SK-N-SH (cell line): ENCODE results near the gene MUC20. TPM values are rescaled to one million over a fixed set of nuclear protein-coding genes. Genes with fewer than 3 reads are reported as not detected.

Source experiments
- CTCF ChIA-PET: fragments of 300-600, 350-600 bp; formaldehyde crosslinking; extraction: SDS; loops from one replicate; lab custom pipeline; 2021; lab: Yijun Ruan, JAX
- POLR2A ChIA-PET: fragments of 350-600 bp; sonication (Branson Sonifier 250); formaldehyde crosslinking; extraction: SDS; loops from one replicate; lab custom pipeline; 2020; ENCODE audit warnings: antibody characterized with exemption, inconsistent platforms; lab: Yijun Ruan, JAX
- DNase-seq: peaks from one replicate; pipeline ENCODE4 v3.0.0; 2012
- H2AFZ ChIP-seq: fragments of 200-600 bp; sonication (generic); 2 replicates; pipeline ENCODE4 v1.8.1; 2016; ENCODE audit warnings: antibody characterized with exemption, mild to moderate bottlenecking, low read depth
- H3F3A ChIP-seq: fragments of 200-600 bp; sonication (generic); replicated peaks from 2 replicates; pipeline ENCODE3; 2016; ENCODE audit warnings: antibody characterized with exemption, mild to moderate bottlenecking; ENCODE audit not compliant: insufficient read depth
- H3K27ac ChIP-seq, 2 experiments: fragments of 200-500 bp in 1 of 2; fragments of 200-600 bp in 1 of 2; sonication (Bioruptor generic) in 1 of 2; sonication (generic), shearing (Covaris generic) in 1 of 2; 2 replicates each; pipeline versions ENCODE4 v1.5.1 to v1.6.1; 2014 to 2016; ENCODE audit warnings: low read depth in 2 of 2, inconsistent platforms in 1 of 2, low read length in 1 of 2, mild to moderate bottlenecking in 1 of 2, mixed read lengths in 1 of 2
- H3K27me3 ChIP-seq: fragments of 200-600 bp; sonication (generic), shearing (Covaris generic); 2 replicates; pipeline ENCODE4 v1.6.1; 2016; ENCODE audit warnings: mixed run types; ENCODE audit not compliant: insufficient read depth
- H3K36me3 ChIP-seq, 2 experiments: fragments of 200-500 bp in 1 of 2; fragments of 200-600 bp in 1 of 2; sonication (Bioruptor generic) in 1 of 2; sonication (generic) in 1 of 2; replicated peaks in 1 of 2; 2 replicates each; pipeline versions ENCODE3 to v1.5.1; 2014 to 2016; ENCODE audit warnings: low read length in 1 of 2, mild to moderate bottlenecking in 1 of 2; ENCODE audit not compliant: insufficient read depth in 2 of 2, control insufficient read depth in 1 of 2
- H3K4me1 ChIP-seq, 2 experiments: fragments of 200-500 bp in 1 of 2; fragments of 200-600 bp in 1 of 2; sonication (Bioruptor generic) in 1 of 2; sonication (generic), shearing (Covaris generic) in 1 of 2; 2 replicates each; pipeline versions ENCODE4 v1.5.1 to v1.6.1; 2014 to 2016; ENCODE audit warnings: low read depth in 1 of 2, low read length in 1 of 2, mixed run types in 1 of 2; ENCODE audit not compliant: insufficient read depth in 2 of 2, control insufficient read depth in 1 of 2
- H3K4me2 ChIP-seq: fragments of 200-600 bp; sonication (generic), shearing (Covaris generic); 2 replicates; pipeline ENCODE4 v1.6.1; 2017; ENCODE audit warnings: mixed run types
- H3K4me3 ChIP-seq, 2 experiments: fragments of 200-500 bp in 1 of 2; fragments of 200-600 bp in 1 of 2; sonication (Bioruptor generic) in 1 of 2; sonication (generic), shearing (Covaris generic) in 1 of 2; 2 replicates each; pipeline versions ENCODE4 v1.5.1 to v1.8.1; 2014 to 2016; ENCODE audit warnings: low read depth in 2 of 2, inconsistent platforms in 1 of 2, low read length in 1 of 2, mild to moderate bottlenecking in 1 of 2, mixed read lengths in 1 of 2, moderate library complexity in 1 of 2
- H3K79me2 ChIP-seq: fragments of 200-600 bp; sonication (generic); 2 replicates; pipeline ENCODE4 v1.8.1; 2017; ENCODE audit warnings: mild to moderate bottlenecking; ENCODE audit not compliant: insufficient read depth
- H3K9ac ChIP-seq: fragments of 200-600 bp; sonication (generic); 2 replicates; pipeline ENCODE4 v1.6.1; 2017; ENCODE audit warnings: mixed run types
- H3K9me2 ChIP-seq: fragments of 200-600 bp; sonication (generic); 2 replicates; pipeline ENCODE4 v1.6.1; 2017; ENCODE audit warnings: mixed run types
- H3K9me3 ChIP-seq: fragments of 200-600 bp; sonication (generic); 2 replicates; pipeline ENCODE4 v1.6.1; 2017; ENCODE audit warnings: mixed run types, mild to moderate bottlenecking, moderate library complexity
- H4K20me1 ChIP-seq: fragments of 200-600 bp; sonication (generic); 2 replicates; pipeline ENCODE4 v1.6.1; 2017; ENCODE audit warnings: mild to moderate bottlenecking, mixed run types; ENCODE audit not compliant: insufficient read depth
- ELF1 ChIP-seq: IDR thresholded peaks from 2 replicates; pipeline ENCODE4 v1.4.0; 2012
- EP300 ChIP-seq, 2 experiments: IDR thresholded peaks; 2 replicates each; pipeline versions ENCODE4 v1.4.0 to v1.6.1; 2012; ENCODE audit warnings: borderline replicate concordance in 1 of 2, low read depth in 1 of 2, low read length in 1 of 2
- EZH2phosphoT487 ChIP-seq: fragments of 200-600 bp; sonication (generic); IDR thresholded peaks from 2 replicates; pipeline ENCODE4 v1.6.1; 2017; ENCODE audit warnings: low read depth, mixed run types, mild to moderate bottlenecking, antibody characterized with exemption, moderate library complexity, borderline replicate concordance
- FOSL2 ChIP-seq: IDR thresholded peaks from 2 replicates; pipeline ENCODE4 v1.4.0; 2012; ENCODE audit warnings: low read depth, mild to moderate bottlenecking, moderate library complexity, borderline replicate concordance
- FOXJ3 ChIP-seq: sonication (generic); formaldehyde crosslinking; IDR thresholded peaks from 2 replicates; pipeline ENCODE4 v1.5.1; 2020; ENCODE audit warnings: mild to moderate bottlenecking, missing genetic modification reagents
- GATA2 ChIP-seq: sonication (generic); formaldehyde crosslinking; IDR thresholded peaks from 2 replicates; pipeline ENCODE4 v1.5.0; 2020; ENCODE audit warnings: mild to moderate bottlenecking, missing genetic modification reagents
- NRF1 ChIP-seq: IDR thresholded peaks from 2 replicates; pipeline ENCODE4 v1.6.1; 2012; ENCODE audit warnings: low read depth, mild to moderate bottlenecking, low read length
- POLR2AphosphoS5 ChIP-seq: IDR thresholded peaks from 2 replicates; pipeline ENCODE4 v1.6.1; 2012; ENCODE audit warnings: low read depth, low read length
- RFX5 ChIP-seq: IDR thresholded peaks from 2 replicates; pipeline ENCODE4 v1.6.1; 2012; ENCODE audit warnings: mild to moderate bottlenecking, improper control_type of control experiment, low read length
- SIN3A ChIP-seq: IDR thresholded peaks from 2 replicates; pipeline ENCODE4 v1.6.1; 2012; ENCODE audit warnings: low read depth, mild to moderate bottlenecking, low read length, moderate library complexity, borderline replicate concordance
- SMC3 ChIP-seq: IDR thresholded peaks from 2 replicates; pipeline ENCODE4 v1.6.1; 2012; ENCODE audit warnings: low read depth, low read length, improper control_type of control experiment
- YY1 ChIP-seq: IDR thresholded peaks from 2 replicates; pipeline ENCODE4 v1.4.0; 2012; ENCODE audit warnings: low read depth, mild to moderate bottlenecking
- WGBS: methylation state at CpG from one replicate; pipeline ENCODE4 v1.1.6; 2017; ENCODE audit warnings: low lambda C conversion rate; 5-methylcytosine and 5-hydroxymethylcytosine counted together
- polyA plus RNA-seq, 3 experiments: library from polyadenylated mRNA; depleted of rRNA; stranded (reverse); fragments of >200 nt; gene quantifications; 2 replicates each; pipeline ENCODE4 v1.2.3, GENCODE V29; 2012
- TF ChIP-seq, protein P1 (sequence below): fragments of 150-350 bp; IDR thresholded peaks from 2 replicates; pipeline ENCODE4 v1.6.1; 2016; ENCODE audit warnings: mild to moderate bottlenecking, low read depth, low read length
- TF ChIP-seq, protein P2 (sequence below): fragments of 150-350 bp; IDR thresholded peaks from 2 replicates; pipeline ENCODE4 v1.6.1; 2017; ENCODE audit warnings: antibody characterized with exemption, low read length, low read depth, borderline replicate concordance
- TF ChIP-seq, protein P3 (sequence below): IDR thresholded peaks from 2 replicates; pipeline ENCODE4 v1.6.1; 2012; ENCODE audit warnings: mild to moderate bottlenecking, low read depth, low read length, moderate library complexity
- TF ChIP-seq, protein P4 (sequence below): IDR thresholded peaks from 2 replicates; pipeline ENCODE4; 2012

MUC20 gene
- polyA plus RNA-seq, 1 of the 3 experiments (the other 2 are of a cell fraction), result 0.31 TPM

DNA sequence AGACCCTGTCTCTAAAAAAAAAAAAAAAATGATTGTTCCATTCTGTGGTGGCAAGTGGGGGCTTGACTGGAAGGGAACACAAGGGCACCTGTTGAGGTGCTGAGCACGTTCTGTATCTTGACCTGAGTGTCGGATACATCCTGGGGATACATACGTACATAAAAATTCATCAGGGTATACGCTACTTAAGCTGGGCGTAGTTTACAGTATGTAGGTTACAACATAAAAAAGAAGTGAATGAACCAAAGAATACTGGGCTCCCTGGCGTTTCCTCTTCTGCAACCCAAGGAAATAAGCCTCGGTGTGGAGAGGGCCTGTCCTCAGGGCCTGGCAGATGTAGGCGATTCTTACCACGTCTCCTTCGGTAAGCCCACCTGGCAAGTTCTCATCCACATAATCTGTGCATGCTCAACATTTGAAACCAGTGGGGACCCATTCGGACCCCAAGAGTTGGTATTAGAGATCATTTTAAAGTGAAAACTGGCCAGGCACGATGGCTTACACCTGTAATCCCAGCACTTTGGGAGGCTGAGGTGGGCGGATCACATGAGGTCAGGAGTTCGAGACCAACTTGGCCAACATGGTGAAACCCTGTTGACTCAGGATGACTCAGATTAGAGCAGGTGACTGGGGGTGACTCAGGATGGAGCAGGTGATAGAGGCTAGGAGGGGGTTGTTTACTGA is 5.1 kb upstream of the MUC20 start:
- H4K20me1 ChIP-seq, result no peaks in the 10 kb centered on the region
- TF ChIP-seq YY1, result no peak
- TF ChIP-seq EP300 (IDR thresholded peaks at IDR 0.05; ENCODE audit: borderline replicate concordance in 1 of 2, low read depth in 1 of 2, low read length in 1 of 2), result no peak
- TF ChIP-seq, protein P1, sequence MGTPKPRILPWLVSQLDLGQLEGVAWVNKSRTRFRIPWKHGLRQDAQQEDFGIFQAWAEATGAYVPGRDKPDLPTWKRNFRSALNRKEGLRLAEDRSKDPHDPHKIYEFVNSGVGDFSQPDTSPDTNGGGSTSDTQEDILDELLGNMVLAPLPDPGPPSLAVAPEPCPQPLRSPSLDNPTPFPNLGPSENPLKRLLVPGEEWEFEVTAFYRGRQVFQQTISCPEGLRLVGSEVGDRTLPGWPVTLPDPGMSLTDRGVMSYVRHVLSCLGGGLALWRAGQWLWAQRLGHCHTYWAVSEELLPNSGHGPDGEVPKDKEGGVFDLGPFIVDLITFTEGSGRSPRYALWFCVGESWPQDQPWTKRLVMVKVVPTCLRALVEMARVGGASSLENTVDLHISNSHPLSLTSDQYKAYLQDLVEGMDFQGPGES, result no peak
- TF ChIP-seq, protein P2, sequence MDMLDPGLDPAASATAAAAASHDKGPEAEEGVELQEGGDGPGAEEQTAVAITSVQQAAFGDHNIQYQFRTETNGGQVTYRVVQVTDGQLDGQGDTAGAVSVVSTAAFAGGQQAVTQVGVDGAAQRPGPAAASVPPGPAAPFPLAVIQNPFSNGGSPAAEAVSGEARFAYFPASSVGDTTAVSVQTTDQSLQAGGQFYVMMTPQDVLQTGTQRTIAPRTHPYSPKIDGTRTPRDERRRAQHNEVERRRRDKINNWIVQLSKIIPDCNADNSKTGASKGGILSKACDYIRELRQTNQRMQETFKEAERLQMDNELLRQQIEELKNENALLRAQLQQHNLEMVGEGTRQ, result no peak
- no peak for TF ChIP-seq POLR2AphosphoS5
- no peak for TF ChIP-seq FOXJ3 (CRISPR knock-in tag)
- no peak for TF ChIP-seq RFX5
- TF ChIP-seq, protein P3, sequence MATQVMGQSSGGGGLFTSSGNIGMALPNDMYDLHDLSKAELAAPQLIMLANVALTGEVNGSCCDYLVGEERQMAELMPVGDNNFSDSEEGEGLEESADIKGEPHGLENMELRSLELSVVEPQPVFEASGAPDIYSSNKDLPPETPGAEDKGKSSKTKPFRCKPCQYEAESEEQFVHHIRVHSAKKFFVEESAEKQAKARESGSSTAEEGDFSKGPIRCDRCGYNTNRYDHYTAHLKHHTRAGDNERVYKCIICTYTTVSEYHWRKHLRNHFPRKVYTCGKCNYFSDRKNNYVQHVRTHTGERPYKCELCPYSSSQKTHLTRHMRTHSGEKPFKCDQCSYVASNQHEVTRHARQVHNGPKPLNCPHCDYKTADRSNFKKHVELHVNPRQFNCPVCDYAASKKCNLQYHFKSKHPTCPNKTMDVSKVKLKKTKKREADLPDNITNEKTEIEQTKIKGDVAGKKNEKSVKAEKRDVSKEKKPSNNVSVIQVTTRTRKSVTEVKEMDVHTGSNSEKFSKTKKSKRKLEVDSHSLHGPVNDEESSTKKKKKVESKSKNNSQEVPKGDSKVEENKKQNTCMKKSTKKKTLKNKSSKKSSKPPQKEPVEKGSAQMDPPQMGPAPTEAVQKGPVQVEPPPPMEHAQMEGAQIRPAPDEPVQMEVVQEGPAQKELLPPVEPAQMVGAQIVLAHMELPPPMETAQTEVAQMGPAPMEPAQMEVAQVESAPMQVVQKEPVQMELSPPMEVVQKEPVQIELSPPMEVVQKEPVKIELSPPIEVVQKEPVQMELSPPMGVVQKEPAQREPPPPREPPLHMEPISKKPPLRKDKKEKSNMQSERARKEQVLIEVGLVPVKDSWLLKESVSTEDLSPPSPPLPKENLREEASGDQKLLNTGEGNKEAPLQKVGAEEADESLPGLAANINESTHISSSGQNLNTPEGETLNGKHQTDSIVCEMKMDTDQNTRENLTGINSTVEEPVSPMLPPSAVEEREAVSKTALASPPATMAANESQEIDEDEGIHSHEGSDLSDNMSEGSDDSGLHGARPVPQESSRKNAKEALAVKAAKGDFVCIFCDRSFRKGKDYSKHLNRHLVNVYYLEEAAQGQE, result no peak
- TF ChIP-seq NRF1, result no peak
- TF ChIP-seq FOSL2, result no peak
- no peak for TF ChIP-seq EZH2phosphoT487
- TF ChIP-seq GATA2 (CRISPR knock-in tag), result no peak
- TF ChIP-seq, protein P4, sequence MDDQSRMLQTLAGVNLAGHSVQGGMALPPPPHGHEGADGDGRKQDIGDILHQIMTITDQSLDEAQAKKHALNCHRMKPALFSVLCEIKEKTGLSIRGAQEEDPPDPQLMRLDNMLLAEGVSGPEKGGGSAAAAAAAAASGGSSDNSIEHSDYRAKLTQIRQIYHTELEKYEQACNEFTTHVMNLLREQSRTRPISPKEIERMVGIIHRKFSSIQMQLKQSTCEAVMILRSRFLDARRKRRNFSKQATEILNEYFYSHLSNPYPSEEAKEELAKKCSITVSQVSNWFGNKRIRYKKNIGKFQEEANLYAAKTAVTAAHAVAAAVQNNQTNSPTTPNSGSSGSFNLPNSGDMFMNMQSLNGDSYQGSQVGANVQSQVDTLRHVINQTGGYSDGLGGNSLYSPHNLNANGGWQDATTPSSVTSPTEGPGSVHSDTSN, result no peak
- no peak for TF ChIP-seq ELF1
- no peak for TF ChIP-seq SIN3A
- TF ChIP-seq SMC3, result no peak
- TF ChIP-seq, all 33 proteins: peak for 0
- H3K79me2 ChIP-seq, result no peaks in the 10 kb centered on the region
- no peaks in the 10 kb centered on the region for H3K36me3 ChIP-seq
- DNase-seq, result no peak
- H3K27ac ChIP-seq, result no peak overlapping the region
- H3K9me2 ChIP-seq, result no peaks in the 10 kb centered on the region
- 80% methylated on average over 14 of the region's 14 CpGs for WGBS
- no peaks in the 10 kb centered on the region for H3F3A ChIP-seq
- no peaks in the 10 kb centered on the region for H3K9me3 ChIP-seq
- H3K4me1 ChIP-seq, result no peaks in the 10 kb centered on the region
- no peak overlapping the region for H2AFZ ChIP-seq
- H3K4me3 ChIP-seq, result no peak overlapping the region
- no peak overlapping the region for H3K9ac ChIP-seq
- no peaks in the 10 kb centered on the region for H3K27me3 ChIP-seq
- no peak overlapping the region for H3K4me2 ChIP-seq
- ChIA-PET POLR2A (no interaction called here), CTCF (no interaction called here)
